HuH-7.5 (cell line): Measurements from ENCODE around the gene CAGE1.
"Not testable (repeated sequence)": the region's sequence is repeated elsewhere in the genome, so short reads cannot be mapped to it uniquely, and the experiment has no call there.

ENCODE experiments used
- DNase-seq: peaks from one replicate; pipeline ENCODE4 v3.0.0; 2011; ENCODE audit warnings: low spot score

Gene CAGE1

GRCh38 chr6:7338031-7338430 lies 51.5 kb downstream of the CAGE1 start:
- DNase-seq = no peak

DNA sequence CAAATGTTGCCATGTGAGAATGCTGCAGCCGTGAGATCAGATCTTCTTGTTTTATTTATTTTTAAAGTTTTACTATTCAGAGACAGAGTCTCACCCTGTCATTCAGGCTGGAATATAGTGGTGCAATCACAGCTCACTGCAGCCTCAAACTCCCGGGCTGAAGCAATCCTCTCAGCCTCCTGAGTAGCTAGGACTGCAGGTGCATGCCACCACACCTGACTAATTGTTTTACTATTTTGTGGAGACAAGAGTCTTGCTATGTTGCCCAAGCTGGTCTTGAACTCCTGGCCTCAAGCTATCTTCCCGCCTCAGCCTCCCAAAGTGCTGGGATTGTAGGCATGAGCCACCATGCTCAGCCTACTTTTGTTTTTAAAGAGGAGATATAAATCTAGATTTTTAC lies 54.0 kb downstream of the CAGE1 start:
- no peak for DNase-seq

DNA sequence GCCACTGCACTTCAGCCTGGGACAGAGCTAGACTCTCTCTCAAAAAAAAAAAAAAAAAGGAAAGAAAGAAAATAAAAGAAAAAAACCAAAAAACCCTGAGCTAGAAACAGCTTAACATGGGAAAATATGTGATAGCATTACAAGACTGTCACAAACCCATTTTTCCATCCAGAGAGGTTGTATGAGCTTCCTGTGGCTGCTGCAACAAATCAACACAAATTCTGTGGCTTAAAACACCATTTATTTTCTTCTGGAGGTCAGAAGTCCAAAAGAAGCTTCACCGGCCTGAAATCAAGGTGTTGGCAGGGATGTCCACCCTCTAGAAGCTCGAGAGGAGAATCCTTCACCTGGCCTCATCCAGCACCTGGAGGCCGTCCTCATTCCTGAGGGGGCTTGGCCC lies 54.9 kb downstream of the CAGE1 start:
- DNase-seq = no peak

DNA sequence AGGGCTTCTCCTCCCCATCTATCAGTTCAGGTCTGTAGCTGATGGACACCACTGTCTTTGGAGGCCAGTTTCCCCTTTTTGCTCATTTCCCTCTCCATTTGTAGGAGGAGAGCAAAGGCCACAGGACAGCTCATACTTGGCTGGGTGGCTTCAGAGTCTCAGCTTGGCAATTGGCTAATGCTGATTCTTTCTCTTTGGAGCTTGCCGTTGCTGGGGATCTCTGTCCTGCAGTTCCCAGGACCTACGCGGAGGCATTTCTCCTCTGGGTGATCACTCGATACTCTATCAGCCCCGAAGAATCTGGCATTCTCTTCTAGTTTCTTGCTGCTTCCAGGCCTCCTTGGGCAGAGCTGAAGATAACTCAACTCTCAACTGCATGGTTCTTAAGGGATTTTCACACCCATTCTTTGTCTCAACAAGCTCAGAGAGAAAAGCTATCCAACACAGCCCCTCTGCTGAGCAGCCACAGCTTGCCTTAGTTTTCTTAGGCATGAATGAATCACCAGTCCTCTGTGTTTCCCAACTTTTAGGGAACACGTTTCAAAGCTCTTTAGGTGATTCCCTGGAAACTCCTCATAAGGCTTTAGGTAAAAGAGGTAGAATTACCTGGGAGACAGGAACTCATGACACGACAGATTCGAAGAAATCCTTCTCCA lies 57.3 kb downstream of the CAGE1 start:
- DNase-seq = no peak

- DNase-seq = no peak
These were observed 58.1 kb downstream of the CAGE1 start for GRCh38 chr6:7331452-7331851.

GRCh38 chr6:7328243-7328642 lies 61.3 kb downstream of the CAGE1 start:
- DNase-seq = no peak

- no peak for DNase-seq
These were observed 63.8 kb downstream of the CAGE1 start for GRCh38 chr6:7325750-7326149.

GRCh38 chr6:7324520-7324919 lies 65.0 kb downstream of the CAGE1 start:
- DNase-seq = no peak

- DNase-seq = no peak
These were observed 66.5 kb downstream of the CAGE1 start for GRCh38 chr6:7323074-7323473.

- not testable (repeated sequence) for DNase-seq
These were observed 67.7 kb downstream of the CAGE1 start for GRCh38 chr6:7321866-7322265.

DNA sequence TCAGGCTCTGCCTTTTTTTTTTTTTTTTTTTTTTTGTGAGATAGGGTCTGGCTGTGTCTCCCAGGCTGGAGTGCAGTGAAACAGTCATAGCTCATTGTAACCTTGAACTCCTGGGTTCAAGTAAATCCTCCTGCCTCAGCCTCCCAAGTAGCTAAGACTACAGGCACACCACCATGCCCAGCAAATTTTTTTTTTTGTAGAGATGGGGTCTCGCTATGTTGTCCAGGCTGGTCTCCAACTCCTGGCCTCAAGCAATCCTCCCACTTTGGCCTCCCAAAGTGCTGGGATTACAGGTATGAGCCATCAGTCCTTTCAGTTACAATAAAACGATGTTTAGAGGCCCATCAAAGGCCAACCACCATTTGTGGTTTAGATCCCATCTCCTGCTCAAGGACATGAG lies 70.1 kb downstream of the CAGE1 start:
- not testable (repeated sequence) for DNase-seq

DNA sequence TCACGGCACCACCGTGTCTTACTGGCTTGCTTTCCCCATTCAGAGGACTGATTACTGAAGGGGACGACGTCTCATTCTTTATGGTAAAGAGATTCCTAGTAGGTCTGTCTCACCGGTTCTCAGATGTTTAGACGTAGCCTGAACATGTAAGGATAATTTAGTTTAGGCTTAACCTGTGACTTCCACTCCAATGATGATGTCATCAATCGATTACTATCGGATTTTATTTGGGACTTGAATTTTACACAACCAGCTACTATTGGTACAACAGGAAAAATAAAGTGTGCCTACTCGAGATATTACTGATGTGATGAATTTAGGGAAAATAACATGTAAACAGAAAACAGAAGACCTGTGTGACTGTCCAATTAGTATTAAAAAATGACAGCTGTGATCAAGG lies 72.0 kb downstream of the CAGE1 start:
- no peak for DNase-seq

DNA sequence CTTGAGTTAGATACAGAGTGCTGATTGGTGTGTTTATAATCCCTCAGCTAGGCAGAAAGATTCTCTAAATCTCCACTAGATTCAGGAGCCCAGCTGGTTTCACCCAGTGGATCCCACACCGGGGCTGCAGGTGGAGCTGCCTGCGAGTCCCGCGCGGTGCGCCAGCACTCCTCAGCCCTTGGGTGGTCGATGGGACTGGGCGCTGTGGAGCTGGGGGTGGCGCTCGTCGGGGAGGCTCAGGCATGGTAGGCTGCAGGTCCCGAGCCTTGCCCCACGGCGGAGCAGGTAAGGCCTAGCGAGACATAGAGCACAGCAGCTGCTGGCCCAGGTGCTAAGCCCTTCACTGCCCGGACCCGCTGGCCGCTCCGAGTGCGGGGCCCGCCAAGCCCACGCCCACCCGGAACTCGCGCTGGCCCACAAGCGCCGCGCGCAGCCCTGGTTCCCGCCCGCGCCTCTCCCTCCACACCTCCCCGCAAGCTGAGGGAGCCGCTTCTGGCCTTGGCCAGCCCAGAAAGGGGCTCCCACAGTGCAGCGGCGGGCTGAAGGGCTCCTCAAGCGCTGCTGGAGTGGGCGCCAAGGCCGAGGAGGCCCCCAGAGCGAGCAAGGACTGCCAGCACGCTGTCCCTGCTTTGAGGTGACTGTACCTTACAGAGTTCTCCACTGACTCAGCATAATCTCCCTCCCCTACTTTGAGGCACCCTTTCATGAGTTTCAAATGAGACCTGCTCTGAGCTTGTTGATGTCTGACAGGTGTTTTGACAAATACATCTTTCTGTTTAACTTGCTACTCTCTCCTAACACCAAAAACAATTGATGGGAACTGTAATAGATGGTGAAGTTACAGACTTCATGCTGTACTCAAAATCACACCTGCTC lies 72.6 kb downstream of the CAGE1 start:
- DNase-seq = no peak

- no peak for DNase-seq
These were observed 73.6 kb downstream of the CAGE1 start for GRCh38 chr6:7315948-7316365.

- not testable (repeated sequence) for DNase-seq
These were observed 74.2 kb downstream of the CAGE1 start for GRCh38 chr6:7315087-7315947.

DNA sequence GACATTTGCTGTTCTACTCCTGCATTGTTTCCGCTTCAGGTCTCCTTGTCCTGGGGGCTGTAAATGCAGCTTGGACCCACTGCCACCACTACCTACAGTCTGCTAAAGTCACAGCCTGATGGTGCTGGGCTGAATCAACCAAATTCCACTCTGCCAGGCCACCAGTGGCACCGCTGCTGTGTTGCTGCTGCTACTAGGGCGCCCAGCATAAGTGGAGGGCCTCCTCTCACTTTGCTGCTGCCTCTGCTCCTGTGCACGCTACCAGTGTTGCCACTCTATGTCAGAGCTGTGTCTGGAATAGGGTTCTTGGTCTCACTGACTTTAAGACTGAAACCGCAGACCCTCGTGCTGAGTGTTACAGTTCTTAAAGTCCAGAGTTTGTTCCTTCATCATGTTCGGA lies 75.1 kb downstream of the CAGE1 start:
- no peak for DNase-seq

GRCh38 chr6:7313505-7314165 lies 75.9 kb downstream of the CAGE1 start:
- DNase-seq = no peak

- DNase-seq = peak; percentile 96
These were observed 76.7 kb downstream of the CAGE1 start, which contains the start of gene SSR1 for GRCh38 chr6:7312616-7313504. Gene SSR1, minus strand, starts transcription at chr6:7313199. Its CDS starts 79 bp downstream, at chr6:7313120.

DNA sequence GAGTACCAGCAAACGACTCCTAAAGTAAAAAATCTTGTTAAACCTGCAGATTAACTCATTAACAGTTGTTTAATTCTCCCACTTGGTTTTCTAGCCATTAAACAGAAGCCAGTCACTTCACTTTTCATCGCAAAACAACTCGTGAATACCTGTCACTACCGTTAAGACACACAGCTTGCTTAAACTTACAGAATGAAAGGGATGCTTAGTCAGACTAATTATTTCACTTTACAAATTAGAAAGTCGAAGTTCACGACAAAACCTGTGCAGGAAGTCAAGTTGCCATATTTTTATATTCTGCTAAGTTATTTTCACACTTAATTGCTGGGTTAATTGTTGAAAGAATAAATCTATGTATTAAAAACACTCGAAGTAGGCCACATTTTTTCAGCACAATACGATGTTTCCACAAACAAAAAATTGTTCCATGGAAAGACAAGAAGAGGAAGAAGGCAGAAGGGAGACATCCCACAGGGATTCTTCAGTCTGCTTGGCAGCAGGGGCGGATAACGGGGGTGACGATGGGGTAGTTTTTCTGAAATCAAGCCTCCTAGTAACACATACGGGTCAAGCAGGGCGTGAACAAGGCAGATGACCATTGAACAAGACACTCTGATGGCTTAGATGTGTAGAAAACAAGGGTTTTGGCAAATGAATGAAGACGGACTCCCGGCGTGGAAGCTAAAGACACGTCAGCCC lies 77.5 kb downstream of the CAGE1 start:
- DNase-seq = no peak

- DNase-seq = no peak
These were observed 78.4 kb downstream of the CAGE1 start for GRCh38 chr6:7311176-7311575.
